GM23248 (cell line): ENCODE results near the gene SLC66A1. TPM values are rescaled to one million over a fixed set of nuclear protein-coding genes. Genes with fewer than 3 reads are reported as not detected.

ENCODE experiments used
- DNase-seq: peaks from one replicate; pipeline ENCODE4 v3.0.0-alpha.2; 2015
- H2AFZ ChIP-seq: fragments of 200-600 bp; sonication (generic); 2 replicates; pipeline ENCODE4 v1.6.1; 2016; ENCODE audit warnings: antibody characterized with exemption
- H3F3A ChIP-seq: fragments of 200-600 bp; sonication (generic); 2 replicates; pipeline ENCODE4 v1.6.1; 2016; ENCODE audit warnings: mild to moderate bottlenecking, antibody characterized with exemption, mixed run types; ENCODE audit not compliant: insufficient read depth
- H3K27ac ChIP-seq: fragments of 200-600 bp; sonication (generic); 2 replicates; pipeline ENCODE4 v1.5.1; 2016; ENCODE audit warnings: mild to moderate bottlenecking
- H3K27me3 ChIP-seq: fragments of 200-600 bp; sonication (generic); replicated peaks from 2 replicates; pipeline ENCODE4 v1.6.1; 2016; ENCODE audit warnings: mild to moderate bottlenecking; ENCODE audit not compliant: insufficient read depth
- H3K36me3 ChIP-seq: fragments of 200-600 bp; sonication (generic); 2 replicates; pipeline ENCODE4 v1.6.1; 2016; ENCODE audit warnings: low read depth, mild to moderate bottlenecking
- H3K4me1 ChIP-seq: fragments of 200-600 bp; sonication (generic); 2 replicates; pipeline ENCODE4 v1.6.1; 2016; ENCODE audit warnings: mild to moderate bottlenecking; ENCODE audit not compliant: insufficient read depth
- H3K4me2 ChIP-seq: fragments of 200-600 bp; sonication (generic); one replicate; pipeline ENCODE4 v1.6.1; 2016; ENCODE audit warnings: mild to moderate bottlenecking; ENCODE audit not compliant: unreplicated experiment
- H3K4me3 ChIP-seq: fragments of 200-600 bp; sonication (generic); 2 replicates; pipeline ENCODE4 v1.5.1; 2016; ENCODE audit warnings: mild to moderate bottlenecking
- H3K79me2 ChIP-seq: fragments of 200-600 bp; sonication (generic); 2 replicates; pipeline ENCODE4 v1.6.1; 2016; ENCODE audit warnings: mild to moderate bottlenecking; ENCODE audit not compliant: insufficient read depth
- H3K9ac ChIP-seq: fragments of 200-600 bp; sonication (generic); 2 replicates; pipeline ENCODE4 v1.6.1; 2016; ENCODE audit warnings: mild to moderate bottlenecking
- H3K9me2 ChIP-seq: fragments of 200-600 bp; sonication (generic); 2 replicates; pipeline ENCODE4 v1.6.1; 2016; ENCODE audit warnings: mixed run types, mild to moderate bottlenecking, moderate library complexity; ENCODE audit not compliant: insufficient read depth
- H3K9me3 ChIP-seq: fragments of 200-600 bp; sonication (generic); one replicate; pipeline ENCODE4 v1.6.1; 2017; ENCODE audit warnings: low read depth
- H4K20me1 ChIP-seq: fragments of 200-600 bp; sonication (generic); 2 replicates; pipeline ENCODE4 v1.6.0; 2016; ENCODE audit not compliant: insufficient read depth
- EZH2 ChIP-seq: fragments of 200-600 bp; sonication (generic); IDR thresholded peaks from 2 replicates; pipeline ENCODE4 v1.6.1; 2018; ENCODE audit warnings: antibody characterized with exemption, mild to moderate bottlenecking; ENCODE audit not compliant: insufficient read depth, poor library complexity, severe bottlenecking
- EZH2phosphoT487 ChIP-seq: fragments of 200-600 bp; sonication (generic); IDR thresholded peaks from 2 replicates; pipeline ENCODE4 v1.6.1; 2018; ENCODE audit warnings: antibody characterized with exemption, moderate library complexity, mild to moderate bottlenecking, low read depth; ENCODE audit not compliant: insufficient read depth
- WGBS, 2 experiments: methylation state at CpG; one replicate each; pipeline ENCODE4 v1.1.6; 2015 to 2017; ENCODE audit warnings: low lambda C conversion rate in 2 of 2, low coverage in 1 of 2; ENCODE audit errors: missing lambda C conversion rate in 2 of 2; 5-methylcytosine and 5-hydroxymethylcytosine counted together
- in situ Hi-C: fragments of 300-500 bp; cut with MboI; formaldehyde crosslinking; loops from 2 replicates; pipeline ENCODE4 v1.15.0; 2020
- polyA plus RNA-seq: library from polyadenylated mRNA; unstranded; fragments of >200 nt; fragmentation: Nextera tagmentation; extraction: Ambion mirVana; gene quantifications from 2 replicates; pipeline ENCODE4 v1.2.1, GENCODE V29; 2016
- total RNA-seq: library from RNA; depleted of rRNA; stranded (reverse); fragments of >200 nt; shearing (Covaris generic); gene quantifications from 2 replicates; pipeline ENCODE4 v1.2.3, GENCODE V29; 2014

The SLC66A1 gene
- total and polyA plus RNA-seq, 2 experiments from 2014 or later = 13.5 to 16.2 TPM

- in situ Hi-C loops = no loop called here
- H3F3A ChIP-seq = no peaks in the 10 kb centered on the region
- WGBS, 2 experiments = 81 to 87% methylated on average over 16 to 17 of the region's 17 CpGs
- no peak overlapping the region for H3K27ac ChIP-seq
- H3K79me2 ChIP-seq = peaks cover 54% of the 10 kb centered on the region
- H3K9me2 ChIP-seq = no peaks in the 10 kb centered on the region
- H4K20me1 ChIP-seq = no peaks in the 10 kb centered on the region
- no peaks in the 10 kb centered on the region for H3K4me1 ChIP-seq
- no peaks in the 10 kb centered on the region for H3K9me3 ChIP-seq
- no peak overlapping the region for H2AFZ ChIP-seq
- no peak for DNase-seq
- H3K27me3 ChIP-seq = no peaks in the 10 kb centered on the region
- H3K9ac ChIP-seq = no peak overlapping the region
- TF ChIP-seq EZH2 (no peak), EZH2phosphoT487 (no peak)
- H3K36me3 ChIP-seq = peaks cover 24% of the 10 kb centered on the region
- no peak overlapping the region for H3K4me3 ChIP-seq
- H3K4me2 ChIP-seq = no peak overlapping the region
These were observed 37.9 kb downstream of the SLC66A1 start for GRCh38 chr1:19349999-19350398.

- DNase-seq = no peak
- 94 to 98% methylated on average over 5 of the region's 5 CpGs for WGBS, 2 experiments
- H2AFZ ChIP-seq = no peak overlapping the region
- no peak overlapping the region for H3K27ac ChIP-seq
- H3K79me2 ChIP-seq = peaks cover 60% of the 10 kb centered on the region
- H3K4me2 ChIP-seq = no peak overlapping the region
- no peaks in the 10 kb centered on the region for H3F3A ChIP-seq
- no peaks in the 10 kb centered on the region for H3K9me3 ChIP-seq
- H3K36me3 ChIP-seq = peaks cover 29% of the 10 kb centered on the region
- no peaks in the 10 kb centered on the region for H4K20me1 ChIP-seq
- no peak for TF ChIP-seq EZH2phosphoT487
- no peak for TF ChIP-seq EZH2
- no peak overlapping the region for H3K4me3 ChIP-seq
- no peaks in the 10 kb centered on the region for H3K4me1 ChIP-seq
- no peak overlapping the region for H3K9ac ChIP-seq
- H3K27me3 ChIP-seq = no peaks in the 10 kb centered on the region
- H3K9me2 ChIP-seq = no peaks in the 10 kb centered on the region
- in situ Hi-C loops = no loop called here
These were observed 38.4 kb downstream of the SLC66A1 start for GRCh38 chr1:19350566-19350965.

GRCh38 chr1:19351873-19352272, 39.7 kb downstream of the SLC66A1 start:
- in situ Hi-C loops = no loop called here
- 45 to 52% methylated on average over 10 of the region's 10 CpGs for WGBS, 2 experiments

GRCh38 chr1:19352839-19353238, 40.7 kb downstream of the SLC66A1 start:
- no peaks in the 10 kb centered on the region for H3K27me3 ChIP-seq
- no peak overlapping the region for H3K4me2 ChIP-seq
- H4K20me1 ChIP-seq = no peaks in the 10 kb centered on the region
- no peaks in the 10 kb centered on the region for H3F3A ChIP-seq
- no peak overlapping the region for H3K9ac ChIP-seq
- no peaks in the 10 kb centered on the region for H3K4me1 ChIP-seq
- peaks cover 38% of the 10 kb centered on the region for H3K36me3 ChIP-seq
- peaks cover 69% of the 10 kb centered on the region for H3K79me2 ChIP-seq
- DNase-seq = no peak
- no peak overlapping the region for H3K4me3 ChIP-seq
- H2AFZ ChIP-seq = no peak overlapping the region
- no peak overlapping the region for H3K27ac ChIP-seq
- TF ChIP-seq EZH2phosphoT487 (no peak), EZH2 (no peak)
- H3K9me3 ChIP-seq = no peaks in the 10 kb centered on the region
- no peaks in the 10 kb centered on the region for H3K9me2 ChIP-seq
- in situ Hi-C loops = no loop called here
- 89% methylated on average over 14 of the region's 14 CpGs for WGBS, 2 experiments

More at GRCh38 chr1:19351873-19352272, 39.7 kb downstream of the SLC66A1 start:
- no peak overlapping the region for H3K9ac ChIP-seq
- H3K27ac ChIP-seq = no peak overlapping the region
- no peak overlapping the region for H3K4me2 ChIP-seq
- H3F3A ChIP-seq = no peaks in the 10 kb centered on the region
- DNase-seq = no peak
- H4K20me1 ChIP-seq = no peaks in the 10 kb centered on the region
- H2AFZ ChIP-seq = no peak overlapping the region
- no peaks in the 10 kb centered on the region for H3K9me2 ChIP-seq
- no peaks in the 10 kb centered on the region for H3K4me1 ChIP-seq
- no peaks in the 10 kb centered on the region for H3K9me3 ChIP-seq
- H3K27me3 ChIP-seq = no peaks in the 10 kb centered on the region
- no peak for TF ChIP-seq EZH2
- no peak for TF ChIP-seq EZH2phosphoT487
- H3K4me3 ChIP-seq = no peak overlapping the region
- H3K79me2 ChIP-seq = peaks cover 69% of the 10 kb centered on the region
- peaks cover 38% of the 10 kb centered on the region for H3K36me3 ChIP-seq

DNA sequence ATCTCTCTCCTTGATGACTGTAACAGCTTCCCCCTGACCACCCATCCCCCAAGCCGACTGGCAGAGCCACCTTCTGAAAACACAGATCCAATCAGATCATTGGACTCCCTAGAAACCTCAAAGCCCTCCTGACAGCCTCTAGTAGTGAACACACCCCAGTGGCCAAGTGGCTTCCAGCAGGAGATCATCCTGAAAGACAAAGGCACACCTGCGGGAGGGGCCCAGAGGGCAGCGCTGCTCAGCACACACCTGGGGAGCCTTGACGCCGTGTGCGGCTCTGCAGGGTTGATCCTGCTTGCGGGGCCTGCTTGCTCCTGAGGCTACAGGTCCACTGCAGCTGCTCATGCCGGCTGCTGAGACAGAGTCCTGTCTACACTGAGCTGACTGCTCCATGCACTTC, 41.5 kb downstream of the SLC66A1 start:
- H3K4me2 ChIP-seq = no peak overlapping the region
- no peak overlapping the region for H3K9ac ChIP-seq
- no peak overlapping the region for H2AFZ ChIP-seq
- DNase-seq = no peak
- TF ChIP-seq EZH2 (no peak), EZH2phosphoT487 (no peak)
- in situ Hi-C loops = no loop called here
- H3K4me1 ChIP-seq = no peaks in the 10 kb centered on the region
- no peaks in the 10 kb centered on the region for H3K27me3 ChIP-seq
- H3K27ac ChIP-seq = no peak overlapping the region
- peaks cover 69% of the 10 kb centered on the region for H3K79me2 ChIP-seq
- no peaks in the 10 kb centered on the region for H3F3A ChIP-seq
- peaks cover 38% of the 10 kb centered on the region for H3K36me3 ChIP-seq
- no peaks in the 10 kb centered on the region for H3K9me3 ChIP-seq
- no peaks in the 10 kb centered on the region for H3K9me2 ChIP-seq
- H4K20me1 ChIP-seq = no peaks in the 10 kb centered on the region
- 84 to 88% methylated on average over 8 of the region's 8 CpGs for WGBS, 2 experiments
- no peak overlapping the region for H3K4me3 ChIP-seq
